Gastrocnemius medialis (tissue), 4 donors: ENCODE measurements around the gene OCLN.
"Not testable (repeated sequence)": the region's sequence is repeated elsewhere in the genome, so short reads cannot be mapped to it uniquely, and the experiment has no call there.

ENCODE experiments used
- POLR2A ChIP-seq, 2 donors: fragments of 450-650 bp; IDR thresholded peaks; one replicate each; pipeline ENCODE4 v1.6.1; 2017; ENCODE audit warnings: antibody characterized with exemption in 2 of 2, mild to moderate bottlenecking in 2 of 2, moderate library complexity in 2 of 2
- TF ChIP-seq, protein P1 (sequence below), 5 experiments: fragments of 450-650 bp in 3 of 5; fragments of 200-600 bp in 2 of 5; sonication (generic) in 2 of 5; IDR thresholded peaks in 4 of 5; conservative IDR thresholded peaks in 1 of 5; 1 replicate in 4 of 5; 2 replicates in 1 of 5; pipeline ENCODE4 v1.5.1; 2016 to 2019; ENCODE audit warnings: antibody characterized with exemption in 5 of 5, mild to moderate bottlenecking in 3 of 5, moderate library complexity in 3 of 5

DNA sequence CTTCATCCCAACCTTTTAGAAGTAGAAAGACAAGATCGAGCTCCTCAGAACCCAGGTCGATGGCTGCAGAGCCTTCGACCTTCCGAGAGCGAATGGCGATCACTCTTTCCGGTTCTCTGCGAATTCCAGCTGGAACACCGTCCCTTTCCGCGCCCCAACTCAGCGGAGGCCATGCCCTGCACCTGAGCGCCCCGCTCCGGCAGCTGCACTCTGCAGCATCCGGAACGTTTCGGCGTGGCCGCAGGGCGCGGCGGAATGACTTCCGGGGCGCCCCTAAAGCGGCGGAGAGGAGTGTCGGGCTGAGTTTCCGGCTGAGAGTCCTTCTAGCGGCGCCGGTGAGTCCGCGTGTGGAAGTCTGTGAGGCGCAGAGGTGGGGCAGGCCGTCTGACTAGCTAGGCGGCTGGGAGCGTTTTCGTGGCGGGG lies 67.3 kb downstream of the OCLN start, which contains the start of gene GTF2H2C:
- TF ChIP-seq, protein P1, sequence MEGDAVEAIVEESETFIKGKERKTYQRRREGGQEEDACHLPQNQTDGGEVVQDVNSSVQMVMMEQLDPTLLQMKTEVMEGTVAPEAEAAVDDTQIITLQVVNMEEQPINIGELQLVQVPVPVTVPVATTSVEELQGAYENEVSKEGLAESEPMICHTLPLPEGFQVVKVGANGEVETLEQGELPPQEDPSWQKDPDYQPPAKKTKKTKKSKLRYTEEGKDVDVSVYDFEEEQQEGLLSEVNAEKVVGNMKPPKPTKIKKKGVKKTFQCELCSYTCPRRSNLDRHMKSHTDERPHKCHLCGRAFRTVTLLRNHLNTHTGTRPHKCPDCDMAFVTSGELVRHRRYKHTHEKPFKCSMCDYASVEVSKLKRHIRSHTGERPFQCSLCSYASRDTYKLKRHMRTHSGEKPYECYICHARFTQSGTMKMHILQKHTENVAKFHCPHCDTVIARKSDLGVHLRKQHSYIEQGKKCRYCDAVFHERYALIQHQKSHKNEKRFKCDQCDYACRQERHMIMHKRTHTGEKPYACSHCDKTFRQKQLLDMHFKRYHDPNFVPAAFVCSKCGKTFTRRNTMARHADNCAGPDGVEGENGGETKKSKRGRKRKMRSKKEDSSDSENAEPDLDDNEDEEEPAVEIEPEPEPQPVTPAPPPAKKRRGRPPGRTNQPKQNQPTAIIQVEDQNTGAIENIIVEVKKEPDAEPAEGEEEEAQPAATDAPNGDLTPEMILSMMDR (IDR thresholded peaks at IDR 0.05 in 4 of 5, conservative IDR thresholded peaks at IDR 0.05 in 1 of 5): peak in 1 of 5 experiments; percentile 18
- TF ChIP-seq POLR2A (IDR thresholded peaks at IDR 0.05): not testable (repeated sequence)
